Measurements from ENCODE around the gene YWHAG.

Gene YWHAG

GRCh38 chr7:76359978-76360638 lies 1.3 kb upstream of the YWHAG start:
- ATAC-seq: no peak
- TF ChIP-seq TOX (CRISPR knock-in tag; IDR thresholded peaks at IDR 0.05; ENCODE audit: borderline replicate concordance) (no peak), SNAI2 (CRISPR knock-in tag; IDR thresholded peaks at IDR 0.05) (no peak), CREB5 (CRISPR knock-in tag; IDR thresholded peaks at IDR 0.05; ENCODE audit: low read depth) (no peak), ARNTL (CRISPR knock-in tag; IDR thresholded peaks at IDR 0.05; ENCODE audit: borderline replicate concordance, low read depth) (no peak), RARB (CRISPR knock-in tag; IDR thresholded peaks at IDR 0.05) (no peak), ZNF565 (CRISPR knock-in tag; conservative IDR thresholded peaks at IDR 0.05; ENCODE audit: low read depth) (no peak), ESRRG (CRISPR knock-in tag; IDR thresholded peaks at IDR 0.05) (no peak), TCF4 (CRISPR knock-in tag; IDR thresholded peaks at IDR 0.05; ENCODE audit: borderline replicate concordance) (no peak)

GRCh38 chr7:76359111-76359977 lies 553 bp upstream of the YWHAG start:
- TF ChIP-seq BACH2 (CRISPR knock-in tag; IDR thresholded peaks at IDR 0.05; ENCODE audit: borderline replicate concordance): no peak
- no peak for TF ChIP-seq PPARA (CRISPR knock-in tag; IDR thresholded peaks at IDR 0.05; ENCODE audit: borderline replicate concordance)
- no peak for TF ChIP-seq RARB (CRISPR knock-in tag; IDR thresholded peaks at IDR 0.05)
- TF ChIP-seq ZNF565 (CRISPR knock-in tag; conservative IDR thresholded peaks at IDR 0.05; ENCODE audit: low read depth): no peak
- no peak for TF ChIP-seq CSRNP3 (CRISPR knock-in tag; IDR thresholded peaks at IDR 0.05)
- TF ChIP-seq ZNF70 (CRISPR knock-in tag; IDR thresholded peaks at IDR 0.05): no peak
- TF ChIP-seq TOX (CRISPR knock-in tag; IDR thresholded peaks at IDR 0.05; ENCODE audit: borderline replicate concordance): no peak
- TF ChIP-seq ZFP3 (CRISPR knock-in tag; IDR thresholded peaks at IDR 0.05): no peak
- no peak for TF ChIP-seq CSDC2 (CRISPR knock-in tag; IDR thresholded peaks at IDR 0.05)
- TF ChIP-seq ZNF8 (CRISPR knock-in tag; IDR thresholded peaks at IDR 0.05): no peak
- no peak for TF ChIP-seq ZFP30 (CRISPR knock-in tag; IDR thresholded peaks at IDR 0.05)
- no peak for TF ChIP-seq POU6F1 (CRISPR knock-in tag; IDR thresholded peaks at IDR 0.05; ENCODE audit: borderline replicate concordance, low read depth)
- no peak for TF ChIP-seq ARNTL (CRISPR knock-in tag; IDR thresholded peaks at IDR 0.05; ENCODE audit: borderline replicate concordance, low read depth)
- TF ChIP-seq PATZ1 (CRISPR knock-in tag; IDR thresholded peaks at IDR 0.05; ENCODE audit: borderline replicate concordance): 0 out of 2 replicates have a peak, but pooled peaks have one; percentile 56
- no peak for TF ChIP-seq ESRRG (CRISPR knock-in tag; IDR thresholded peaks at IDR 0.05)
- TF ChIP-seq SNAI2 (CRISPR knock-in tag; IDR thresholded peaks at IDR 0.05): peak; percentile 58; the same call in 1 of the 2 replicates
- TF ChIP-seq OSR1 (CRISPR knock-in tag; IDR thresholded peaks at IDR 0.05): no peak
- TF ChIP-seq TCF4 (CRISPR knock-in tag; IDR thresholded peaks at IDR 0.05; ENCODE audit: borderline replicate concordance): no peak
- TF ChIP-seq ZC3H10 (CRISPR knock-in tag; IDR thresholded peaks at IDR 0.05): no peak
- no peak for TF ChIP-seq GLIS3 (CRISPR knock-in tag; IDR thresholded peaks at IDR 0.05)
- no peak for TF ChIP-seq CREB5 (CRISPR knock-in tag; IDR thresholded peaks at IDR 0.05; ENCODE audit: low read depth)
- no peak for TF ChIP-seq ISL1 (CRISPR knock-in tag; IDR thresholded peaks at IDR 0.05)
- 0 out of 2 replicates have a peak, but pooled peaks have one; percentile 55 for TF ChIP-seq TSHZ2 (CRISPR knock-in tag; IDR thresholded peaks at IDR 0.05)
- ATAC-seq: peak; percentile 94

Measured in SK-N-SH treated with all-trans-retinoic acid at 6 μM for 48 hours (cell line).